Gastrocnemius medialis (tissue), 4 donors: ENCODE data around the gene S1PR5. TPM values are rescaled to one million over a fixed set of nuclear protein-coding genes. Genes with fewer than 3 reads are reported as not detected.
"Not testable (repeated sequence)": the region's sequence is repeated elsewhere in the genome, so short reads cannot be mapped to it uniquely, and the experiment has no call there.

Source experiments
- ATAC-seq, 2 donors: fragments of 150-250 bp; one replicate each; pipeline ENCODE4 v1.9.1; 2016
- DNase-seq, 2 donors: peaks; one replicate each; pipeline ENCODE4 v3.0.0-alpha.2; 2019
- H3K27ac ChIP-seq, 4 donors: fragments of 200-600 bp; sonication (generic); 1 replicate in 1 of 4; 2 replicates in 3 of 4; pipeline ENCODE4 v1.5.1; 2016 to 2018; ENCODE audit warnings: mild to moderate bottlenecking in 2 of 4, moderate library complexity in 1 of 4
- H3K27me3 ChIP-seq, 3 donors: fragments of 200-600 bp; sonication (generic) in 2 of 3; 1 replicate in 1 of 3; 2 replicates in 2 of 3; pipeline versions ENCODE4 v1.5.1 to v1.6.0; 2016 to 2019; ENCODE audit warnings: mild to moderate bottlenecking in 1 of 3, moderate library complexity in 1 of 3
- H3K36me3 ChIP-seq, 2 donors: fragments of 200-600 bp; sonication (generic) in 1 of 2; one replicate each; pipeline ENCODE4 v1.5.1; 2017 to 2018
- H3K4me1 ChIP-seq, 2 donors: fragments of 200-600 bp; sonication (generic) in 1 of 2; one replicate each; pipeline ENCODE4 v1.5.1; 2016 to 2017; ENCODE audit warnings: mild to moderate bottlenecking in 2 of 2
- H3K4me3 ChIP-seq, 4 donors: fragments of 200-600 bp; sonication (generic) in 3 of 4; 1 replicate in 1 of 4; 2 replicates in 3 of 4; pipeline ENCODE4 v1.5.1; 2016 to 2019; ENCODE audit warnings: mild to moderate bottlenecking in 2 of 4
- H3K9me3 ChIP-seq, 3 donors: fragments of 200-600 bp; sonication (generic) in 2 of 3; 1 replicate in 1 of 3; 2 replicates in 2 of 3; pipeline ENCODE4 v1.5.1; 2016 to 2019
- POLR2A ChIP-seq, 2 donors: fragments of 450-650 bp; IDR thresholded peaks; one replicate each; pipeline ENCODE4 v1.6.1; 2017; ENCODE audit warnings: antibody characterized with exemption in 2 of 2, mild to moderate bottlenecking in 2 of 2, moderate library complexity in 2 of 2
- in situ Hi-C, 4 donors: fragments of 200-750 bp; cut with MboI; loops; one replicate each; pipeline versions ENCODE4 v1.15.0 to v1.8.0; 2017; ENCODE audit warnings: low sequenced_read_pairs in 4 of 4
- intact Hi-C: fragments of 100-400 bp; cut with DNase I; formaldehyde crosslinking; loops from one replicate; pipeline ENCODE4 v1.15.1; 2023; ENCODE audit warnings: low total_unique reads
- total RNA-seq, 4 donors: library from RNA; depleted of rRNA; stranded (reverse); fragments of >200 nt; gene quantifications; one replicate each; pipeline versions ENCODE4 v1.1.0 to v1.2.3, GENCODE V29; 2016
- TF ChIP-seq, protein P1 (sequence below), 5 experiments: fragments of 450-650 bp in 3 of 5; fragments of 200-600 bp in 2 of 5; sonication (generic) in 2 of 5; IDR thresholded peaks in 4 of 5; conservative IDR thresholded peaks in 1 of 5; 1 replicate in 4 of 5; 2 replicates in 1 of 5; pipeline ENCODE4 v1.5.1; 2016 to 2019; ENCODE audit warnings: antibody characterized with exemption in 5 of 5, mild to moderate bottlenecking in 3 of 5, moderate library complexity in 3 of 5

S1PR5 gene
- total RNA-seq, 4 donors from 2014 or later: not detected

DNA sequence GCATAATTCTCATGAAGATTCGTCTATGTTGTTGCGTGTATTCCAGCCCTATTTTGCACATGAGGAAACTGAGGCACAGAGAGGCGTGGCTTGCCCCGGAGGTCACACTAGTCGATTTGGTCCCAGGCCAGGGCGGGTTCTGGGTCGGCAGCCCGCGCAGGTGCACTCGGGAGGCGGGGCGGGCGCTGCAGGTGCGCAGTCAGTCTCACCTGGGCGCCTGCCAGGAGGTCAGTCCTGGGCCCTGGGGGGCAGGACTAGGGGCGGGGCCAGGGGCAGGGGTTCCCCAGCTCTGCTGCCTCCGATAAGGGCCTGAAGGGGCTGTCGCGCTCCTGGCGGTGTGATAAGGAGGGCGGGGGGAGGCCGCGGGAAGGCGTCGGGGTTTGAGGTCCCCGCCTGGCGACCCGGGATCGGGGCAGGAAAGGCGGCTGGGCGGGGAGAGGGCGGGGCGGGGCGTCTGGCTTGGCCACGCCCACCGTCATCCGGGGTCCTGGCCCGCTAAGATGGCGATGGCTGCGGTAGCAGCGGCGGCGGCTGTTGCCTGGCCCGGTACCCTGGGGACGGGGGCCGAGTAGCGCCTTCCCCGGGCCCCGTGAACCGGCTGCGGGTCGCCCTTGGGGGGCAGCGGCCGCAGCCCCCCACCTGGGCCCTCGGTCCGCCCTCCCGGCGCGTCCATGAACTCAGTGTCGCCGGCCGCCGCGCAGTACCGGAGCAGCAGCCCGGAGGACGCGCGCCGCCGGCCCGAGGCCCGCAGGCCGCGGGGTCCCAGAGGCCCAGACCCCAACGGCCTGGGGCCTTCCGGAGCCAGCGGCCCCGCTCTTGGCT lies 26.4 kb upstream of the S1PR5 start, which contains the start of gene ATG4D:
Gene ATG4D, plus strand, starts transcription at position 485 of the 822 bp plus-strand sequence. Its CDS starts 187 bp downstream, at position 672.
- peaks cover 15 to 18% of the 10 kb centered on the region in 2 donors for H3K4me1 ChIP-seq
- ATAC-seq (peak; percentile 86 to 94), DNase-seq (peak; percentile 60 to 74)
- H3K36me3 ChIP-seq: peaks cover 0 to 28% of the 10 kb centered on the region in 2 donors
- peak within 1 kb of the TSS; percentile 68 to 94 (median 79) for H3K4me3 ChIP-seq
- H3K27ac ChIP-seq: peak within 1 kb of the TSS; percentile 89 to 96 (median 92)
- H3K9me3 ChIP-seq: no peaks in the 10 kb centered on the region
- intact Hi-C loops: loop anchor here (1.0 to 2.0 kb wide), 2 partner anchors 23 to 41 kb away; partner anchors contain the start of genes KEAP1 and KRI1
- no peaks in the 10 kb centered on the region for H3K27me3 ChIP-seq
- peak; percentile 70 to 85 for TF ChIP-seq POLR2A (IDR thresholded peaks at IDR 0.05)
- TF ChIP-seq, protein P1, sequence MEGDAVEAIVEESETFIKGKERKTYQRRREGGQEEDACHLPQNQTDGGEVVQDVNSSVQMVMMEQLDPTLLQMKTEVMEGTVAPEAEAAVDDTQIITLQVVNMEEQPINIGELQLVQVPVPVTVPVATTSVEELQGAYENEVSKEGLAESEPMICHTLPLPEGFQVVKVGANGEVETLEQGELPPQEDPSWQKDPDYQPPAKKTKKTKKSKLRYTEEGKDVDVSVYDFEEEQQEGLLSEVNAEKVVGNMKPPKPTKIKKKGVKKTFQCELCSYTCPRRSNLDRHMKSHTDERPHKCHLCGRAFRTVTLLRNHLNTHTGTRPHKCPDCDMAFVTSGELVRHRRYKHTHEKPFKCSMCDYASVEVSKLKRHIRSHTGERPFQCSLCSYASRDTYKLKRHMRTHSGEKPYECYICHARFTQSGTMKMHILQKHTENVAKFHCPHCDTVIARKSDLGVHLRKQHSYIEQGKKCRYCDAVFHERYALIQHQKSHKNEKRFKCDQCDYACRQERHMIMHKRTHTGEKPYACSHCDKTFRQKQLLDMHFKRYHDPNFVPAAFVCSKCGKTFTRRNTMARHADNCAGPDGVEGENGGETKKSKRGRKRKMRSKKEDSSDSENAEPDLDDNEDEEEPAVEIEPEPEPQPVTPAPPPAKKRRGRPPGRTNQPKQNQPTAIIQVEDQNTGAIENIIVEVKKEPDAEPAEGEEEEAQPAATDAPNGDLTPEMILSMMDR (IDR thresholded peaks at IDR 0.05 in 4 of 5, conservative IDR thresholded peaks at IDR 0.05 in 1 of 5): no peak
- in situ Hi-C loops: loop anchor here in 1 of 4 donors (10.0 kb wide), 1 partner anchor 59 kb away; no protein-coding TSS in a partner anchor

DNA sequence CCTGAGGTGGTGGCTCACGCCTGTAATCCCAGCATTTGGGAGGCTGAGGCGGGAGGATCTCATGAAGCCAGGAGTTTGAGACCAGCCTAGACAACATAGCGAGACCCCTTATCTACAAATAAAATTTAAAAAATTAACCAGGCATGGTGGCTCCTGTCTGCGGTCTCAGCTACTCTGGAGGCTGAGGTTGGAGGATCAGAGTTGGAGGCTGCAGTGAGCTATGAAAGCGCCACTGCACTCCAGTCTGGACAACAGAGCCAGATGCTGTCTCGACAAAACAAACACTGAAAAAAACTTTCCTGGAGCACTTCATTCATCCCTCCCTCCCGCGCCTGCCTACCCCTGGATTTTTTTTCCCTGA lies 25.8 kb upstream of the S1PR5 start:
- TF ChIP-seq POLR2A (IDR thresholded peaks at IDR 0.05): no peak
- TF ChIP-seq, protein P1 (IDR thresholded peaks at IDR 0.05 in 4 of 5, conservative IDR thresholded peaks at IDR 0.05 in 1 of 5): no peak
- H3K9me3 ChIP-seq: no peaks in the 10 kb centered on the region

DNA sequence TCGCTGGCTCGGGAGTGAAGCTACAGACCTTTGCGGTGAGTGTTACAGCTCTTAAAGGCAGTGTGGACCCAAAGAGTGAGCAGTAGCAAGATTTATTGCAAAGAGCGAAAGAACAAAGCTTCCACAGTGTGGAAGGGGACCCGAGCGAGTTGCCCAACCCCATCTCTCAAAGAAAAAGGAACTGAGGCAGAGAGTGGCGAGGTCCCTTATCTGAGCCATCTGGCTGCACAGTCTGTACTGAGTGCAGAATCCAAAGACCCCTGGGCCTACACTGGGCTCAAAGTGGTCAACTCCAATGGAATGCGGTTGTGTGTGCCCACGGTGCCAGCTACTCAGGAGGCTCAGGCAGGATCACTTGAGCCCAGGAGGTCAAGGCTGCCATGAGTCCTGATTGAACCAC lies 21.8 kb upstream of the S1PR5 start:
- ATAC-seq, H3K36me3 ChIP-seq, H3K4me3 ChIP-seq, H3K4me1 ChIP-seq, H3K9me3 ChIP-seq, intact Hi-C loops, H3K27ac ChIP-seq, H3K27me3 ChIP-seq, DNase-seq, in situ Hi-C loops: not testable (repeated sequence)

More for the DNA sequence above, 25.8 kb upstream of the S1PR5 start:
- Histone ChIP-seq H3K27me3 (no peaks in the 10 kb centered on the region), H3K36me3 (peaks cover 0 to 23% of the 10 kb centered on the region in 2 donors), H3K27ac (peak overlapping the region; percentile 89 to 96 (median 92)), H3K4me3 (peak overlapping the region; percentile 68 to 94 (median 79)), H3K4me1 (peaks cover 15 to 18% of the 10 kb centered on the region in 2 donors)
- DNase-seq: no peak
- in situ Hi-C loops (loop anchor here in 1 of 4 donors (10.0 kb wide), 1 partner anchor 58 kb away; no protein-coding TSS in a partner anchor), intact Hi-C loops (loop anchor here (1.0 kb wide), 1 partner anchor 23 kb away; the partner anchor contains the start of gene KRI1)
- no peak for ATAC-seq

DNA sequence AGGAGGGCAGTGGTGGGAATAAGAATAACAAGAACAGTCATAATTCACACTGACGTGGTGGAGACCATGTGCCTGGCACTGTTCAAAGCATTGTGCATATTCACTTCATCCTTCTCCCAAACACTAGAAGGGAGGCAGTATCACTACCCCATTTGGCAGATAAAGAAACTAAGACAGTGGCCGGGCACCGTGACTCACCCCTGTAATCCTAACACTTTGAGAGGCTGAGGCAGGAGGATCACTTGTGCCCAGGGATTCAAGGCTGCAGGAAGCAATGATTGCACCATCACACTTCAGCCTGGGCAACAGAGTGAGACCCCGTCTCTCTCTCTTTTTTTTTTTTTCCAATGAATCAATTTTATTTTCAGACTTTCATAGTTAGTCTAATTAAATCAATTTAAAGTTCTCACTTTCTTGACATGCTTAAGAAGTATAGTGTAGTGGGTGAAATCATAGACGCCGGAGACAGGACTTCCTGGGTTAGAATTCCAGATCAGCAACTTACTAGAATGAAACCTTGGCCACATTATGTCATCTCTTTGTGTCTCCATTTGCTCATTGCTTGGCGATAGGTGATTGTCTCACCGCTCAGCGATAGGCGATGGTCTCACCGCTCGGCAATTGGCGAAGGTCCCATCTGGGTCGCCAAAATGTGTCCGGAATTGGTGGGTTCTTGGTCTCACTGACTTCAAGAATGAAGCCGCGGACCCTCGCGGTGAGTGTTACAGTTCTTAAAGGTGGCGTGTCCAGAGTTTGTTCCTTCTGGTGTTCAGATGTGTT lies 21.1 kb upstream of the S1PR5 start:
- H3K9me3 ChIP-seq: no peaks in the 10 kb centered on the region
- H3K4me3 ChIP-seq: no peak overlapping the region
- DNase-seq (no peak), ATAC-seq (no peak)
- H3K4me1 ChIP-seq: peaks cover 0 to 3% of the 10 kb centered on the region in 2 donors
- intact Hi-C loops (no loop called here), in situ Hi-C loops (no loop called here)
- TF ChIP-seq, protein P1 (IDR thresholded peaks at IDR 0.05 in 4 of 5, conservative IDR thresholded peaks at IDR 0.05 in 1 of 5): no peak
- TF ChIP-seq POLR2A (IDR thresholded peaks at IDR 0.05): no peak
- no peaks in the 10 kb centered on the region for H3K36me3 ChIP-seq
- H3K27me3 ChIP-seq: no peaks in the 10 kb centered on the region
- no peak overlapping the region for H3K27ac ChIP-seq
